ENCODE results near the gene KMT2C. TPM values are rescaled to one million over a fixed set of nuclear protein-coding genes. Genes with fewer than 3 reads are reported as not detected.

KMT2C gene
- total and polyA plus RNA-seq, 10 of the 15 experiments (the other 5 are each of a cell fraction or from before 2014, with no cell fraction given): 3.3 to 45.2 (median 19.2) TPM

- H3K9me3 ChIP-seq (replicated peaks; ENCODE audit: control insufficient read depth, insufficient read depth, low read length): no peaks in the 10 kb centered on the region; the same call in 2 of the 3 replicates
- ATAC-seq: peak; percentile 60
- no peak overlapping the region for H2AFZ ChIP-seq (ENCODE audit: control insufficient read depth, low read depth, low read length)
- peaks cover 7% of the 10 kb centered on the region for H3K79me2 ChIP-seq (ENCODE audit: control insufficient read depth, insufficient read depth, low read length)
- H3K27ac ChIP-seq (ENCODE audit: control insufficient read depth, insufficient read depth): no peak overlapping the region
- ChIA-PET RAD21 (ENCODE audit: unreplicated experiment) (interaction anchor here (0.6 to 5.4 kb wide), 9 partner anchors 17 to 393 kb away, joined by 3 to 35 read pairs (median 4); no protein-coding TSS in a partner anchor), CTCF (interaction anchor here (0.7 to 6.4 kb wide), 5 partner anchors 11 to 392 kb away, joined by 3 to 41 read pairs (median 4); no protein-coding TSS in a partner anchor), SMC1A (ENCODE audit: uncharacterized antibody, unreplicated experiment) (interaction anchor here (0.9 to 7.6 kb wide), 7 partner anchors 17 to 393 kb away, joined by 3 to 64 read pairs (median 5); no protein-coding TSS in a partner anchor), POLR2A (interaction anchor here (0.5 to 2.0 kb wide), 6 partner anchors 12 to 156 kb away, joined by 3 to 7 read pairs (median 3); no protein-coding TSS in a partner anchor)
- no TSS peak for BruUV-seq (replicated peaks)
- intact Hi-C loops (cut with micrococcal nuclease; ENCODE audit: unreplicated experiment): no loop called here
- H3K36me3 ChIP-seq (ENCODE audit: control insufficient read depth in 2 of 2, insufficient read depth in 2 of 2, low read length in 1 of 2): peaks cover 2 to 20% of the 10 kb centered on the region in 2 experiments; a peak in 3 of 4 replicates
- no peaks in the 10 kb centered on the region for H3K27me3 ChIP-seq (replicated peaks in 1 of 2; ENCODE audit: control insufficient read depth in 2 of 2, insufficient read depth in 2 of 2, low read length in 1 of 2)
- no peak overlapping the region for H3K4me3 ChIP-seq
- WGBS (ENCODE audit: insufficient coverage, insufficient replicate concordance, low lambda C conversion rate, missing lambda C conversion rate): 100% methylated on average over 1 of the region's 1 CpG
- FAIRE-seq: no peak
- in situ Hi-C loops (cut with MboI): no loop called here
- DNase-seq (ENCODE audit: low read depth, low spot score): no peak
- no peak overlapping the region for H3K9ac ChIP-seq (ENCODE audit: control insufficient read depth, insufficient read depth, low read length)
- H4K20me1 ChIP-seq (ENCODE audit: control insufficient read depth, insufficient read depth): no peaks in the 10 kb centered on the region
- H3K4me1 ChIP-seq (ENCODE audit: control insufficient read depth, insufficient read depth, low read length): peaks cover 12% of the 10 kb centered on the region; the same call in 1 of the 2 replicates
- H3K4me2 ChIP-seq (ENCODE audit: control insufficient read depth, insufficient read depth): no peak overlapping the region
- TF ChIP-seq SREBF2 (IDR thresholded peaks at IDR 0.05; ENCODE audit: low read length) (no peak), LARP7 (IDR thresholded peaks at IDR 0.05) (no peak), SMAD1 (IDR thresholded peaks at IDR 0.05; ENCODE audit: low read depth, partially characterized antibody) (peak; percentile 78), MTA3 (IDR thresholded peaks at IDR 0.05; ENCODE audit: borderline replicate concordance, low read length) (no peak), IKZF2 (IDR thresholded peaks at IDR 0.05) (peak in 1 of 2 experiments; percentile 14; a peak in 1 of 4 replicates), EED (IDR thresholded peaks at IDR 0.05; ENCODE audit: low read depth) (no peak), ATF7 (IDR thresholded peaks at IDR 0.05; ENCODE audit: low read depth) (peak; percentile 94), MTA2 (IDR thresholded peaks at IDR 0.05; ENCODE audit: low read depth) (peak; percentile 26; the same call in 1 of the 2 replicates), PKNOX1 (IDR thresholded peaks at IDR 0.05) (peak; percentile 75), ESRRA (IDR thresholded peaks at IDR 0.05; ENCODE audit: low read length) (no peak), WRNIP1 (IDR thresholded peaks at IDR 0.05; ENCODE audit: borderline replicate concordance, low read depth, low read length) (no peak), PML (IDR thresholded peaks at IDR 0.05; ENCODE audit: low read length) (no peak)
- TF ChIP-seq, protein P1, sequence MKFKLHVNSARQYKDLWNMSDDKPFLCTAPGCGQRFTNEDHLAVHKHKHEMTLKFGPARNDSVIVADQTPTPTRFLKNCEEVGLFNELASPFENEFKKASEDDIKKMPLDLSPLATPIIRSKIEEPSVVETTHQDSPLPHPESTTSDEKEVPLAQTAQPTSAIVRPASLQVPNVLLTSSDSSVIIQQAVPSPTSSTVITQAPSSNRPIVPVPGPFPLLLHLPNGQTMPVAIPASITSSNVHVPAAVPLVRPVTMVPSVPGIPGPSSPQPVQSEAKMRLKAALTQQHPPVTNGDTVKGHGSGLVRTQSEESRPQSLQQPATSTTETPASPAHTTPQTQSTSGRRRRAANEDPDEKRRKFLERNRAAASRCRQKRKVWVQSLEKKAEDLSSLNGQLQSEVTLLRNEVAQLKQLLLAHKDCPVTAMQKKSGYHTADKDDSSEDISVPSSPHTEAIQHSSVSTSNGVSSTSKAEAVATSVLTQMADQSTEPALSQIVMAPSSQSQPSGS (IDR thresholded peaks at IDR 0.05; ENCODE audit: low read length): peak; percentile 65
- TF ChIP-seq, protein P2, sequence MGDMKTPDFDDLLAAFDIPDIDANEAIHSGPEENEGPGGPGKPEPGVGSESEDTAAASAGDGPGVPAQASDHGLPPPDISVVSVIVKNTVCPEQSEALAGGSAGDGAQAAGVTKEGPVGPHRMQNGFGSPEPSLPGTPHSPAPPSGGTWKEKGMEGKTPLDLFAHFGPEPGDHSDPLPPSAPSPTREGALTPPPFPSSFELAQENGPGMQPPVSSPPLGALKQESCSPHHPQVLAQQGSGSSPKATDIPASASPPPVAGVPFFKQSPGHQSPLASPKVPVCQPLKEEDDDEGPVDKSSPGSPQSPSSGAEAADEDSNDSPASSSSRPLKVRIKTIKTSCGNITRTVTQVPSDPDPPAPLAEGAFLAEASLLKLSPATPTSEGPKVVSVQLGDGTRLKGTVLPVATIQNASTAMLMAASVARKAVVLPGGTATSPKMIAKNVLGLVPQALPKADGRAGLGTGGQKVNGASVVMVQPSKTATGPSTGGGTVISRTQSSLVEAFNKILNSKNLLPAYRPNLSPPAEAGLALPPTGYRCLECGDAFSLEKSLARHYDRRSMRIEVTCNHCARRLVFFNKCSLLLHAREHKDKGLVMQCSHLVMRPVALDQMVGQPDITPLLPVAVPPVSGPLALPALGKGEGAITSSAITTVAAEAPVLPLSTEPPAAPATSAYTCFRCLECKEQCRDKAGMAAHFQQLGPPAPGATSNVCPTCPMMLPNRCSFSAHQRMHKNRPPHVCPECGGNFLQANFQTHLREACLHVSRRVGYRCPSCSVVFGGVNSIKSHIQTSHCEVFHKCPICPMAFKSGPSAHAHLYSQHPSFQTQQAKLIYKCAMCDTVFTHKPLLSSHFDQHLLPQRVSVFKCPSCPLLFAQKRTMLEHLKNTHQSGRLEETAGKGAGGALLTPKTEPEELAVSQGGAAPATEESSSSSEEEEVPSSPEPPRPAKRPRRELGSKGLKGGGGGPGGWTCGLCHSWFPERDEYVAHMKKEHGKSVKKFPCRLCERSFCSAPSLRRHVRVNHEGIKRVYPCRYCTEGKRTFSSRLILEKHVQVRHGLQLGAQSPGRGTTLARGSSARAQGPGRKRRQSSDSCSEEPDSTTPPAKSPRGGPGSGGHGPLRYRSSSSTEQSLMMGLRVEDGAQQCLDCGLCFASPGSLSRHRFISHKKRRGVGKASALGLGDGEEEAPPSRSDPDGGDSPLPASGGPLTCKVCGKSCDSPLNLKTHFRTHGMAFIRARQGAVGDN (IDR thresholded peaks at IDR 0.05): no peak
- TF ChIP-seq, protein P3, sequence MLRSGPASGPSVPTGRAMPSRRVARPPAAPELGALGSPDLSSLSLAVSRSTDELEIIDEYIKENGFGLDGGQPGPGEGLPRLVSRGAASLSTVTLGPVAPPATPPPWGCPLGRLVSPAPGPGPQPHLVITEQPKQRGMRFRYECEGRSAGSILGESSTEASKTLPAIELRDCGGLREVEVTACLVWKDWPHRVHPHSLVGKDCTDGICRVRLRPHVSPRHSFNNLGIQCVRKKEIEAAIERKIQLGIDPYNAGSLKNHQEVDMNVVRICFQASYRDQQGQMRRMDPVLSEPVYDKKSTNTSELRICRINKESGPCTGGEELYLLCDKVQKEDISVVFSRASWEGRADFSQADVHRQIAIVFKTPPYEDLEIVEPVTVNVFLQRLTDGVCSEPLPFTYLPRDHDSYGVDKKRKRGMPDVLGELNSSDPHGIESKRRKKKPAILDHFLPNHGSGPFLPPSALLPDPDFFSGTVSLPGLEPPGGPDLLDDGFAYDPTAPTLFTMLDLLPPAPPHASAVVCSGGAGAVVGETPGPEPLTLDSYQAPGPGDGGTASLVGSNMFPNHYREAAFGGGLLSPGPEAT (IDR thresholded peaks at IDR 0.05; ENCODE audit: low read depth): peak; percentile 69; the same call in 1 of the 2 replicates
Measured at GRCh38 chr7:152313831-152314604, 121.8 kb downstream of the KMT2C start.

All from GM12878 (cell line).